Measurements from ENCODE around the gene NFATC2. TPM values are rescaled to one million over a fixed set of nuclear protein-coding genes. Genes with fewer than 3 reads are reported as not detected.

Gene NFATC2
- total RNA-seq, 1 experiment from 2014 or later = 6.3 TPM

DNA sequence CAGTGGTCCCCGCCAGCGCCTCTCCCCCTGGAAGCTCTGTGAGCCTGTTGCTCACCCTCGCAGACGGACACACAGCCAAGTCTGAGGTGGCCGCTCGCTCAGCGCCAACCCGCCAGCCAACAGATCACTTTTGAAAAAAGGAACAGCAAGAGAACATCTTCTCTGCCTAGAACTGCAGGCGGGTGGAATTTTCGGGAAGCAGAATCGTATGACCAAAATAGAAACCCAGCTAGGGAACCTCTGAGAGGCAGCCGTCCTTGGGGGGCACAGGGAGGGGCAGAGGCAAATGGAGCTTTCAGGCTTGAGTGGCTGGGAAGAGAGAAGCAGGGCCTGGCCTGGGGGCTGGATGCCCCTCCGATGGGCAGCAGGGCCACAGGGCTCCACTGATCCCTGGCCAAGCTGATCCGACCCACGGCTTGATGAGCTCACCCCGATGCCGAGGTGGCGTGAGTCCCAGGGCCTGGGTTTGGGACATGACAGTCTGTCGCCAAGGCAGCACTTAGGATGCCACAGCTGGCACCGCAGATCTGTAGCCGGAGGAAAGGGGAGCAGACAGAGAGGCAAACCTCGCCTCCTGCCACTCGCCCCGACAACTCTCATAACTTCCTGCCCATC lies 9.8 kb downstream of the NFATC2 start:
- BruUV-seq (replicated peaks) = no TSS peak
- POLR2A ChIA-PET (ENCODE audit: unreplicated experiment) = interaction anchor here (0.6 kb wide), 1 partner anchor 90 kb away, joined by 5 read pairs; no protein-coding TSS in a partner anchor

GRCh38 chr20:51531712-51532456 lies 10.6 kb downstream of the NFATC2 start:
- no peak for TF ChIP-seq EZH2 (IDR thresholded peaks at IDR 0.05; ENCODE audit: low read depth)
- TF ChIP-seq, protein P1, sequence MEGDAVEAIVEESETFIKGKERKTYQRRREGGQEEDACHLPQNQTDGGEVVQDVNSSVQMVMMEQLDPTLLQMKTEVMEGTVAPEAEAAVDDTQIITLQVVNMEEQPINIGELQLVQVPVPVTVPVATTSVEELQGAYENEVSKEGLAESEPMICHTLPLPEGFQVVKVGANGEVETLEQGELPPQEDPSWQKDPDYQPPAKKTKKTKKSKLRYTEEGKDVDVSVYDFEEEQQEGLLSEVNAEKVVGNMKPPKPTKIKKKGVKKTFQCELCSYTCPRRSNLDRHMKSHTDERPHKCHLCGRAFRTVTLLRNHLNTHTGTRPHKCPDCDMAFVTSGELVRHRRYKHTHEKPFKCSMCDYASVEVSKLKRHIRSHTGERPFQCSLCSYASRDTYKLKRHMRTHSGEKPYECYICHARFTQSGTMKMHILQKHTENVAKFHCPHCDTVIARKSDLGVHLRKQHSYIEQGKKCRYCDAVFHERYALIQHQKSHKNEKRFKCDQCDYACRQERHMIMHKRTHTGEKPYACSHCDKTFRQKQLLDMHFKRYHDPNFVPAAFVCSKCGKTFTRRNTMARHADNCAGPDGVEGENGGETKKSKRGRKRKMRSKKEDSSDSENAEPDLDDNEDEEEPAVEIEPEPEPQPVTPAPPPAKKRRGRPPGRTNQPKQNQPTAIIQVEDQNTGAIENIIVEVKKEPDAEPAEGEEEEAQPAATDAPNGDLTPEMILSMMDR (conservative IDR thresholded peaks at IDR 0.05) = no peak
- H3K27me3 ChIP-seq (ENCODE audit: insufficient read depth, low read depth) = no peaks in the 10 kb centered on the region
- TSS peak; percentile 76 for BruUV-seq (replicated peaks)
- H3K9me2 ChIP-seq (ENCODE audit: insufficient read depth) = no peaks in the 10 kb centered on the region
- peak overlapping the region; percentile 89 for H3K27ac ChIP-seq
- H3K9me3 ChIP-seq (ENCODE audit: insufficient read depth, low read depth) = no peaks in the 10 kb centered on the region
- peaks cover 42% of the 10 kb centered on the region for H3K4me1 ChIP-seq (replicated peaks; ENCODE audit: insufficient read depth)
- H3K79me2 ChIP-seq (ENCODE audit: low read depth) = peaks cover 18% of the 10 kb centered on the region
- H2AFZ ChIP-seq = no peak overlapping the region
- H3K4me3 ChIP-seq = no peak overlapping the region
- no peaks in the 10 kb centered on the region for H4K20me1 ChIP-seq (ENCODE audit: insufficient read depth)
- intact Hi-C loops (cut with micrococcal nuclease; ENCODE audit: unreplicated experiment) = loop anchor here (2.0 to 5.0 kb wide), 4 partner anchors 45 to 160 kb away; no protein-coding TSS in a partner anchor
- no peaks in the 10 kb centered on the region for H3K36me3 ChIP-seq (ENCODE audit: low read depth)
- POLR2A ChIA-PET (ENCODE audit: unreplicated experiment) = interaction anchor here (0.6 kb wide), 1 partner anchor 32 kb away, joined by 4 read pairs; no protein-coding TSS in a partner anchor
- no peak for DNase-seq
- peaks cover 36% of the 10 kb centered on the region for H3F3A ChIP-seq (ENCODE audit: insufficient read depth, low read depth)
- H3K4me2 ChIP-seq = peak overlapping the region; percentile 66
- CTCF ChIA-PET = no interaction called here

More for the DNA sequence above, 9.8 kb downstream of the NFATC2 start:
- Histone ChIP-seq H3K9me3 (ENCODE audit: insufficient read depth, low read depth) (no peaks in the 10 kb centered on the region), H2AFZ (peak overlapping the region; percentile 60), H3F3A (ENCODE audit: insufficient read depth, low read depth) (peaks cover 36% of the 10 kb centered on the region), H3K4me1 (replicated peaks; ENCODE audit: insufficient read depth) (peaks cover 42% of the 10 kb centered on the region), H3K4me2 (peak overlapping the region; percentile 66), H3K4me3 (peak overlapping the region; percentile 28; the same call in 1 of the 2 replicates), H3K79me2 (ENCODE audit: low read depth) (peaks cover 18% of the 10 kb centered on the region), H3K27ac (peak overlapping the region; percentile 89), H3K9me2 (ENCODE audit: insufficient read depth) (no peaks in the 10 kb centered on the region), H3K36me3 (ENCODE audit: low read depth) (no peaks in the 10 kb centered on the region), H4K20me1 (ENCODE audit: insufficient read depth) (no peaks in the 10 kb centered on the region), H3K27me3 (ENCODE audit: insufficient read depth, low read depth) (no peaks in the 10 kb centered on the region)
- intact Hi-C loops (cut with micrococcal nuclease; ENCODE audit: unreplicated experiment) = loop anchor here (1.0 to 5.0 kb wide), 6 partner anchors 9 to 160 kb away; no protein-coding TSS in a partner anchor
- DNase-seq = peak; percentile 63 to 75
- TF ChIP-seq, protein P1 (conservative IDR thresholded peaks at IDR 0.05) = no peak
- no peak for TF ChIP-seq EZH2 (IDR thresholded peaks at IDR 0.05; ENCODE audit: low read depth)
- CTCF ChIA-PET = no interaction called here

GRCh38 chr20:51531141-51531710 lies 11.3 kb downstream of the NFATC2 start:
- no peaks in the 10 kb centered on the region for H3K27me3 ChIP-seq (ENCODE audit: insufficient read depth, low read depth)
- H3K27ac ChIP-seq = peak overlapping the region; percentile 89
- no peaks in the 10 kb centered on the region for H3K9me3 ChIP-seq (ENCODE audit: insufficient read depth, low read depth)
- no peaks in the 10 kb centered on the region for H3K9me2 ChIP-seq (ENCODE audit: insufficient read depth)
- intact Hi-C loops (cut with micrococcal nuclease; ENCODE audit: unreplicated experiment) = loop anchor here (5.0 kb wide), 3 partner anchors 44 to 159 kb away; no protein-coding TSS in a partner anchor
- BruUV-seq (replicated peaks) = no TSS peak
- H3K79me2 ChIP-seq (ENCODE audit: low read depth) = peaks cover 18% of the 10 kb centered on the region; the same call in 1 of the 2 replicates
- H2AFZ ChIP-seq = no peak overlapping the region
- peak; percentile 68 to 96 for DNase-seq
- ChIA-PET CTCF (interaction anchor here (0.5 kb wide), 1 partner anchor 277 kb away, joined by 4 read pairs; no protein-coding TSS in a partner anchor), POLR2A (ENCODE audit: unreplicated experiment) (interaction anchor here (0.6 kb wide), 1 partner anchor 32 kb away, joined by 4 read pairs; no protein-coding TSS in a partner anchor)
- peaks cover 36% of the 10 kb centered on the region for H3F3A ChIP-seq (ENCODE audit: insufficient read depth, low read depth)
- H3K36me3 ChIP-seq (ENCODE audit: low read depth) = no peaks in the 10 kb centered on the region
- H3K4me1 ChIP-seq (replicated peaks; ENCODE audit: insufficient read depth) = peaks cover 42% of the 10 kb centered on the region
- no peaks in the 10 kb centered on the region for H4K20me1 ChIP-seq (ENCODE audit: insufficient read depth)
- H3K4me2 ChIP-seq = peak overlapping the region; percentile 66
- no peak overlapping the region for H3K4me3 ChIP-seq
- TF ChIP-seq, protein P1 (conservative IDR thresholded peaks at IDR 0.05) = no peak
- no peak for TF ChIP-seq EZH2 (IDR thresholded peaks at IDR 0.05; ENCODE audit: low read depth)

Data from PC-9 (cell line).